ENCODE results near the gene EHMT1.

GRCh38 chr9:137865581-137866145 lies 246.9 kb downstream of the EHMT1 start:
- no peak for TF ChIP-seq CTCF (IDR thresholded peaks at IDR 0.05)
- no peak for TF ChIP-seq POLR2A (IDR thresholded peaks at IDR 0.05)
- no peak for TF ChIP-seq EP300 (IDR thresholded peaks at IDR 0.05)
